Esophagus muscularis mucosa (tissue), 4 donors: ENCODE data around the gene TEDDM1.

ENCODE experiments used
- EP300 ChIP-seq: sonication (generic); formaldehyde crosslinking; IDR thresholded peaks from one replicate; pipeline ENCODE4 v1.6.1; 2017; ENCODE audit warnings: antibody characterized with exemption
- POLR2A ChIP-seq: fragments of 450-650 bp; IDR thresholded peaks from one replicate; pipeline ENCODE4 v1.6.1; 2017; ENCODE audit warnings: antibody characterized with exemption, moderate library complexity, mild to moderate bottlenecking, low read depth
- POLR2AphosphoS5 ChIP-seq, 2 donors: sonication (generic); formaldehyde crosslinking; IDR thresholded peaks; one replicate each; pipeline ENCODE4 v1.6.1; 2017; ENCODE audit warnings: antibody characterized with exemption in 2 of 2
- TF ChIP-seq, protein P1 (sequence below), 3 experiments: fragments of 200-600 bp in 2 of 3; fragments of 450-650 bp in 1 of 3; sonication (generic) in 2 of 3; IDR thresholded peaks; one replicate each; pipeline ENCODE4 v1.5.1; 2017 to 2019; ENCODE audit warnings: antibody characterized with exemption in 3 of 3, mild to moderate bottlenecking in 2 of 3, moderate library complexity in 1 of 3

DNA sequence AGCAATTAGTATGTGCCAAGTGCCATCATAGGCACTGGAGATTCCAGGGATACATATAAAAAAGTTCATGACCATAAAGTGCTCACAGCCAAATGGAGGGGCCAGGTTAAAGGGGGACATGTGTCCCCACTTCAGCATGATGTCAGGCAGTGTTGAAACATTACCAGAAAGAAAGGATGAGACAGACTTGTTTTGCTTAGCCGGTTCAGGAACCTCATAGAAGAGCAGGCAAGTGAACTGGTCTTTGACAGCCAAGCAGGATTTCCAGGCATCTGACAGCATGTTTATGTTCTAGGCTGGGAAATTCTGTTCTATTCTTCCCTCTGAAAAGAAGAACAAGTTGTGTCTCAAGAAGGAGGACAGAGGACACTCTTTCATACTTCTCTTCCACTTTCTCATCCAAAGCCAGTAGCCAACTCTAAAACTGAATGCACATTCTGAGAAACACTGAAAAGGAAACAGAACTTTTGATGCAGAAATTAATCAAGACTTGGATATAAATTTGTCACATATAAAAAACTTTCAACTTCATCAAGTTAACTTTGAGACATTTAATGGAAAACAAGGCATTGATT is 48.6 kb downstream of the TEDDM1 start:
- TF ChIP-seq, protein P1, sequence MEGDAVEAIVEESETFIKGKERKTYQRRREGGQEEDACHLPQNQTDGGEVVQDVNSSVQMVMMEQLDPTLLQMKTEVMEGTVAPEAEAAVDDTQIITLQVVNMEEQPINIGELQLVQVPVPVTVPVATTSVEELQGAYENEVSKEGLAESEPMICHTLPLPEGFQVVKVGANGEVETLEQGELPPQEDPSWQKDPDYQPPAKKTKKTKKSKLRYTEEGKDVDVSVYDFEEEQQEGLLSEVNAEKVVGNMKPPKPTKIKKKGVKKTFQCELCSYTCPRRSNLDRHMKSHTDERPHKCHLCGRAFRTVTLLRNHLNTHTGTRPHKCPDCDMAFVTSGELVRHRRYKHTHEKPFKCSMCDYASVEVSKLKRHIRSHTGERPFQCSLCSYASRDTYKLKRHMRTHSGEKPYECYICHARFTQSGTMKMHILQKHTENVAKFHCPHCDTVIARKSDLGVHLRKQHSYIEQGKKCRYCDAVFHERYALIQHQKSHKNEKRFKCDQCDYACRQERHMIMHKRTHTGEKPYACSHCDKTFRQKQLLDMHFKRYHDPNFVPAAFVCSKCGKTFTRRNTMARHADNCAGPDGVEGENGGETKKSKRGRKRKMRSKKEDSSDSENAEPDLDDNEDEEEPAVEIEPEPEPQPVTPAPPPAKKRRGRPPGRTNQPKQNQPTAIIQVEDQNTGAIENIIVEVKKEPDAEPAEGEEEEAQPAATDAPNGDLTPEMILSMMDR (IDR thresholded peaks at IDR 0.05), result no peak
- TF ChIP-seq POLR2AphosphoS5 (IDR thresholded peaks at IDR 0.05), result peak; percentile 82 to 87
- peak; percentile 96 for TF ChIP-seq EP300
- TF ChIP-seq POLR2A, result no peak
